H1 (cell line): Measurements from ENCODE around the gene SRGAP3. TPM values are rescaled to one million over a fixed set of nuclear protein-coding genes. Genes with fewer than 3 reads are reported as not detected.

Source experiments
- CHD2 ChIP-seq: IDR thresholded peaks from 2 replicates; pipeline ENCODE4 v1.6.1; 2012; ENCODE audit warnings: low read length, improper control_type of control experiment
- FOSL1 ChIP-seq: IDR thresholded peaks from 2 replicates; pipeline ENCODE4 v1.6.1; 2011; ENCODE audit warnings: mild to moderate bottlenecking, low read depth, low read length, moderate library complexity; ENCODE audit not compliant: insufficient read depth
- TAF7 ChIP-seq: optimal IDR thresholded peaks from 2 replicates; pipeline ENCODE3; 2011; ENCODE audit warnings: low read depth, mild to moderate bottlenecking, inconsistent platforms, low read length, moderate library complexity, borderline replicate concordance
- polyA plus RNA-seq, 7 experiments: library from polyadenylated mRNA; depleted of rRNA in 3 of 7; stranded (reverse) in 5 of 7; unstranded in 2 of 7; fragments of >200 nt in 5 of 7; fragments of 200-250 nt in 2 of 7; gene quantifications; 1 replicate in 5 of 7; 2 replicates in 1 of 7; 4 replicates in 1 of 7; pipeline versions ENCODE4 v1.2.1 to v1.2.3, GENCODE V29; 2011 to 2013; ENCODE audit warnings: missing spikeins in 2 of 7, mixed read lengths in 2 of 7
- small RNA-seq: library from polyadenylated mRNA; stranded (forward); fragments of <200 nt; extraction: miRNeasy Mini kit (QIAGEN cat#:217004); gene quantifications from one replicate; pipeline ENCODE3, GENCODE V24; 2013; ENCODE audit not compliant: insufficient read depth
- total RNA-seq: library from RNA; stranded (reverse); fragmentation: NEBNext Ultra II Directional; extraction: Animal tissue kit (Norgen Biotek cat#: 25700); gene quantifications from 2 replicates; pipeline ENCODE4 v1.2.1, GENCODE V29; 2021

Gene SRGAP3
- total and polyA plus RNA-seq, 2 of the 8 experiments (the other 6 are each of a cell fraction or from before 2014, with no cell fraction given), result 5.8 to 11.4 TPM

- TF ChIP-seq TAF7 (no peak), CHD2 (no peak), FOSL1 (no peak)
These were observed 318.1 kb downstream of the SRGAP3 start (continued) for GRCh38 chr3:8931342-8931741.

Small RNA genes lying within 50 kb of the gene (small RNA-seq; reads per million reads assigned to genes)
- gene RF00416, result not detected

Other genes starting within 250 kb of the SRGAP3 start
- 62.6 and 68.9 TPM in 2 replicates for gene THUMPD3, start 113.4 kb upstream of the SRGAP3 start, total RNA-seq
- gene THUMPD3, start 113.4 kb upstream of the SRGAP3 start, polyA plus RNA-seq (2011; rRNA removed), result 16.4 and 26.7 TPM in 2 replicates
- gene SETD5, start 148.0 kb upstream of the SRGAP3 start, total RNA-seq, result 223 and 234 TPM in 2 replicates
- 98.2 and 108 TPM in 2 replicates for gene SETD5, start 148.0 kb upstream of the SRGAP3 start, polyA plus RNA-seq (2011; rRNA removed)